Measurements from ENCODE around the gene CLIC1.

- TF ChIP-seq CTCF (IDR thresholded peaks at IDR 0.05), result no peak
- no peak for TF ChIP-seq EZH2 (IDR thresholded peaks at IDR 0.05; ENCODE audit: borderline replicate concordance, insufficient read depth, low read depth, low read length, poor library complexity, severe bottlenecking)
These were observed 32.3 kb upstream of the CLIC1 start for GRCh38 chr6:31768363-31769257.
